ENCODE data around the gene ANKRD42.

ANKRD42 gene

DNA sequence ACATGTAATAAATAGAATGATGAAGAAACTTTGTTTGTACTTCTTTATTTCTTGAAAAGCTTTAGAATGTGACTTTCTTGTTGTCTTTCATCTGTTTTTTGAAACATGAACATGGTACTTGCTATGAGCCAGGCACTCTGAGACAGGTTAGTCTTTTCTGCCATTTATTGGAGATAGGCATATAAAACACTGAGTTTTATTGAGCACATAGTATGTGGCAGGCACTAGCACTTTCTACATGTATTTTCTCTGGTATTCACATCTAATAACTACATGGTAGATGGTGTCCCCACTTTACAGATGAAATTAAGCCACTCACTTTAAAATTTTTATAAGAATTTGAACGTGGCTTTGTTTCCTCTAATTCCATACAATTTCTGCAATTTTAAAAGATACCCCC lies 7.7 kb upstream of the ANKRD42 start:
- H3K4me1 ChIP-seq (ENCODE audit: low read length): no peaks in the 10 kb centered on the region
- DNase-seq: no peak
- peaks cover 24% of the 10 kb centered on the region; the same call in 1 of the 2 replicates for H3K36me3 ChIP-seq (replicated peaks; ENCODE audit: insufficient read depth, low read length)
- no peaks in the 10 kb centered on the region for H3K9me2 ChIP-seq (replicated peaks; ENCODE audit: insufficient read depth, low read length)
- no peaks in the 10 kb centered on the region for H3K27me3 ChIP-seq (replicated peaks; ENCODE audit: insufficient read depth, low read length)
- no peak overlapping the region for H3K9ac ChIP-seq (ENCODE audit: low read length)
- H3K9me3 ChIP-seq (replicated peaks; ENCODE audit: insufficient read depth, low read length): no peaks in the 10 kb centered on the region
- peaks cover 54% of the 10 kb centered on the region for H3F3A ChIP-seq (ENCODE audit: insufficient read depth, low read length)
- no peak overlapping the region for H3K4me2 ChIP-seq (ENCODE audit: low read depth, low read length)
- H4K20me1 ChIP-seq (ENCODE audit: insufficient read depth, low read length): peaks cover 3% of the 10 kb centered on the region; the same call in 1 of the 2 replicates
- no peak overlapping the region for H3K4me3 ChIP-seq (ENCODE audit: low read length)
- H2AFZ ChIP-seq (ENCODE audit: low read length): no peak overlapping the region
- H3K79me2 ChIP-seq (ENCODE audit: low read length): peaks cover 13% of the 10 kb centered on the region
- no peak overlapping the region for H3K27ac ChIP-seq (ENCODE audit: low read length)
- no peak for TF ChIP-seq EZH2 (optimal IDR thresholded peaks at IDR 0.05; ENCODE audit: low read depth, low read length)
- TF ChIP-seq, protein P1, sequence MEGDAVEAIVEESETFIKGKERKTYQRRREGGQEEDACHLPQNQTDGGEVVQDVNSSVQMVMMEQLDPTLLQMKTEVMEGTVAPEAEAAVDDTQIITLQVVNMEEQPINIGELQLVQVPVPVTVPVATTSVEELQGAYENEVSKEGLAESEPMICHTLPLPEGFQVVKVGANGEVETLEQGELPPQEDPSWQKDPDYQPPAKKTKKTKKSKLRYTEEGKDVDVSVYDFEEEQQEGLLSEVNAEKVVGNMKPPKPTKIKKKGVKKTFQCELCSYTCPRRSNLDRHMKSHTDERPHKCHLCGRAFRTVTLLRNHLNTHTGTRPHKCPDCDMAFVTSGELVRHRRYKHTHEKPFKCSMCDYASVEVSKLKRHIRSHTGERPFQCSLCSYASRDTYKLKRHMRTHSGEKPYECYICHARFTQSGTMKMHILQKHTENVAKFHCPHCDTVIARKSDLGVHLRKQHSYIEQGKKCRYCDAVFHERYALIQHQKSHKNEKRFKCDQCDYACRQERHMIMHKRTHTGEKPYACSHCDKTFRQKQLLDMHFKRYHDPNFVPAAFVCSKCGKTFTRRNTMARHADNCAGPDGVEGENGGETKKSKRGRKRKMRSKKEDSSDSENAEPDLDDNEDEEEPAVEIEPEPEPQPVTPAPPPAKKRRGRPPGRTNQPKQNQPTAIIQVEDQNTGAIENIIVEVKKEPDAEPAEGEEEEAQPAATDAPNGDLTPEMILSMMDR (IDR thresholded peaks at IDR 0.05; ENCODE audit: low read length): no peak
- no peak for TF ChIP-seq EZH2phosphoT487 (IDR thresholded peaks at IDR 0.05; ENCODE audit: low read length)

DNA sequence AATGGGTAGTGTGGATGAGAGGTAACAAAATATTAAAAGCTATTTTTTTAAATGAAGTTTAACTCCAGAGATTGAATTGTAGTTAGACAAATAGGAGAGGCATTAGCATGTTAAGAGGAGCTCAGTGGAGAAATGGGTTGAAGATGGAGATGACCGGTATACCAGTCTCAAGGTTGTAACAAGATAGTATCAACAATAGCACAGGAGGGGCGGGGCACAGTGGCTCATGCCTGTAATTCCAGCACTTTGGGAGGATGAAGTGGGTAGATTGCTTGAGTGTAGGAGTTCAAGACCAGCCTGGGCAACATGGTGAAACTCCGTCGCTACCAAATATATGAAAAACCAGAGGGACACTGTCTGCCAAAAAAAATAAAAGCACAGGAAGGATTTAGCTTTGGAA lies 6.0 kb upstream of the ANKRD42 start:
- H3K79me2 ChIP-seq (ENCODE audit: low read length): peaks cover 13% of the 10 kb centered on the region
- H3K27ac ChIP-seq (ENCODE audit: low read length): no peak overlapping the region
- DNase-seq: no peak
- no peak overlapping the region for H3K9ac ChIP-seq (ENCODE audit: low read length)
- no peak overlapping the region for H3K4me3 ChIP-seq (ENCODE audit: low read length)
- H3F3A ChIP-seq (ENCODE audit: insufficient read depth, low read length): peaks cover 46% of the 10 kb centered on the region
- TF ChIP-seq, protein P1 (IDR thresholded peaks at IDR 0.05; ENCODE audit: low read length): no peak
- no peak for TF ChIP-seq EZH2 (optimal IDR thresholded peaks at IDR 0.05; ENCODE audit: low read depth, low read length)
- TF ChIP-seq EZH2phosphoT487 (IDR thresholded peaks at IDR 0.05; ENCODE audit: low read length): no peak
- H3K9me2 ChIP-seq (replicated peaks; ENCODE audit: insufficient read depth, low read length): no peaks in the 10 kb centered on the region
- peaks cover 14% of the 10 kb centered on the region; the same call in 1 of the 2 replicates for H3K36me3 ChIP-seq (replicated peaks; ENCODE audit: insufficient read depth, low read length)
- H3K4me1 ChIP-seq (ENCODE audit: low read length): peaks cover 5% of the 10 kb centered on the region
- H4K20me1 ChIP-seq (ENCODE audit: insufficient read depth, low read length): no peaks in the 10 kb centered on the region
- no peak overlapping the region for H3K4me2 ChIP-seq (ENCODE audit: low read depth, low read length)
- no peak overlapping the region for H2AFZ ChIP-seq (ENCODE audit: low read length)
- no peaks in the 10 kb centered on the region for H3K9me3 ChIP-seq (replicated peaks; ENCODE audit: insufficient read depth, low read length)
- H3K27me3 ChIP-seq (replicated peaks; ENCODE audit: insufficient read depth, low read length): no peaks in the 10 kb centered on the region

DNA sequence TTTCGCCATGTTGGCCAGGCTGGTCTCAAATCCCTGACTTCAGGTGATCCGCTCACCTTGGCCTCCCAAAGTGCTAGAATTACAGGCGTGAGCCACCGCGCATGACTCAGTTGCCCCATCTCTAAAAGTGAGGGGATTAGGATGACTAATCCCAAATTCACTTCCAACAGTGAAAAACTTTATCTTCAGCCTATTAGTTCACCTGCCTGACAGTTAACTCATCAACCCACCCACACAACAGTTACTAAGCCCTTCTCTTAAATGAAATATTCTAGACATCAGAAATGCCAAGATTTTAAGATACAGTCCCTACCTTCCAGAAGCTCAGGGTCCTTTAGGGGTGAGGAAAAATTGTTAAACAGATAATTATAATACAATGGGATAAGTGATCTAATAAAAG lies 2.0 kb upstream of the ANKRD42 start:
- peaks cover 13% of the 10 kb centered on the region for H3K4me1 ChIP-seq (ENCODE audit: low read length)
- H3K9me2 ChIP-seq (replicated peaks; ENCODE audit: insufficient read depth, low read length): no peaks in the 10 kb centered on the region
- H3K27me3 ChIP-seq (replicated peaks; ENCODE audit: insufficient read depth, low read length): no peaks in the 10 kb centered on the region
- H3K79me2 ChIP-seq (ENCODE audit: low read length): peaks cover 20% of the 10 kb centered on the region
- H3F3A ChIP-seq (ENCODE audit: insufficient read depth, low read length): peaks cover 27% of the 10 kb centered on the region
- H3K4me2 ChIP-seq (ENCODE audit: low read depth, low read length): no peak overlapping the region
- H2AFZ ChIP-seq (ENCODE audit: low read length): no peak overlapping the region
- TF ChIP-seq EZH2 (optimal IDR thresholded peaks at IDR 0.05; ENCODE audit: low read depth, low read length) (no peak), EZH2phosphoT487 (IDR thresholded peaks at IDR 0.05; ENCODE audit: low read length) (no peak)
- TF ChIP-seq, protein P1 (IDR thresholded peaks at IDR 0.05; ENCODE audit: low read length): no peak
- no peak overlapping the region for H3K27ac ChIP-seq (ENCODE audit: low read length)
- no peak overlapping the region for H3K9ac ChIP-seq (ENCODE audit: low read length)
- H3K9me3 ChIP-seq (replicated peaks; ENCODE audit: insufficient read depth, low read length): no peaks in the 10 kb centered on the region
- DNase-seq: no peak
- H3K36me3 ChIP-seq (replicated peaks; ENCODE audit: insufficient read depth, low read length): no peaks in the 10 kb centered on the region; the same call in 1 of the 2 replicates
- no peak overlapping the region for H3K4me3 ChIP-seq (ENCODE audit: low read length)
- H4K20me1 ChIP-seq (ENCODE audit: insufficient read depth, low read length): no peaks in the 10 kb centered on the region

Data from MM.1S (cell line).